Suppressor macrophage (primary cell): ENCODE results near the gene NDUFB10.

ENCODE experiments used
- DNase-seq, 4 experiments: peaks; one replicate each; pipeline ENCODE4 v3.0.0-alpha.2; 2020 to 2022

Gene NDUFB10

DNA sequence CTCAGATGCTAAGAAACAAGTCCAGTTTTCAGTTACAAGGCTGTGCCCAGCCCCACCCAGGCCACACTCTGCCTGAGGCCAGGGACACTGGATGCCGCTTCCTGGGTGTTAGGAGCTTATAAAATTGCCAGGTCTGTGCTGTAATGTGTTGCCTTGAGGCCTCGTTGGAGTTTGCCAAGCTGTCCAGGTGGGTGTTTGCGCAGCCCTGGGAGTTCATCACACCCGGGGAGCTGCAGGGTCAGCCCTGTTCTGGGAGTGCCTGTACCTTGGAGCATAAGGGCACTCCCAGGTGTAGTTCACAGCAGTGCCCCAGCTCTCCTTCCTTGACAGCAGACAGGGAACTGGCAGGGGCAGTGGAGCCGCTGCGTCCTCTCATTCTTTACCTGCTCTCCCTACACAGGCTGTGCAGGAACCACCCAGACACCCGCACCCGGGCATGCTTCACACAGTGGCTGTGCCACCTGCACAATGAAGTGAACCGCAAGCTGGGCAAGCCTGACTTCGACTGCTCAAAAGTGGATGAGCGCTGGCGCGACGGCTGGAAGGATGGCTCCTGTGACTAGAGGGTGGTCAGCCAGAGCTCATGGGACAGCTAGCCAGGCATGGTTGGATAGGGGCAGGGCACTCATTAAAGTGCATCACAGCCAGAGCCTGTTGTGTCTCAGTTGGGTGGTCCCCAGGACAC is 26.3 kb downstream of the NDUFB10 start:
- DNase-seq = no peak

DNA sequence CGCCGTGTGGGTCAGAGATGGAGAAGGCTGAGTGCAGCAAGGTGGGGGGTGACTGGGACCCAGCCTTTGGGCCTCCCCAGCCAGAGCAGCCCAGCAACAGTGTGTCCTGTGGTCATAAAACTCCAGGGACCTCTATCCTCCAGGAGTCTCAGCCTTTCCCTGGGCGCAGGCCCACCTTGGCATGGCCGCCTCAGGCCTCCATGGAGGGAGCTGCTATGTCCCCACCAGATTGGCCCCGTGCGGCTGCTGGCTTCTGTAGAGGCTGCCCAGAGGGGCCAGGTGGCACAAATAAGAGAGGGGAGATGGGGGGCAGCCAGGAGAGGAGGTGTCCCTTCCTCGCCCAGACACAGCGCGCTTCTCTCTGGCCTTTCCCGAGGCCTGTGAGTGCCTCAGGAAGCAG is 27.9 kb downstream of the NDUFB10 start:
- DNase-seq = no peak

DNA sequence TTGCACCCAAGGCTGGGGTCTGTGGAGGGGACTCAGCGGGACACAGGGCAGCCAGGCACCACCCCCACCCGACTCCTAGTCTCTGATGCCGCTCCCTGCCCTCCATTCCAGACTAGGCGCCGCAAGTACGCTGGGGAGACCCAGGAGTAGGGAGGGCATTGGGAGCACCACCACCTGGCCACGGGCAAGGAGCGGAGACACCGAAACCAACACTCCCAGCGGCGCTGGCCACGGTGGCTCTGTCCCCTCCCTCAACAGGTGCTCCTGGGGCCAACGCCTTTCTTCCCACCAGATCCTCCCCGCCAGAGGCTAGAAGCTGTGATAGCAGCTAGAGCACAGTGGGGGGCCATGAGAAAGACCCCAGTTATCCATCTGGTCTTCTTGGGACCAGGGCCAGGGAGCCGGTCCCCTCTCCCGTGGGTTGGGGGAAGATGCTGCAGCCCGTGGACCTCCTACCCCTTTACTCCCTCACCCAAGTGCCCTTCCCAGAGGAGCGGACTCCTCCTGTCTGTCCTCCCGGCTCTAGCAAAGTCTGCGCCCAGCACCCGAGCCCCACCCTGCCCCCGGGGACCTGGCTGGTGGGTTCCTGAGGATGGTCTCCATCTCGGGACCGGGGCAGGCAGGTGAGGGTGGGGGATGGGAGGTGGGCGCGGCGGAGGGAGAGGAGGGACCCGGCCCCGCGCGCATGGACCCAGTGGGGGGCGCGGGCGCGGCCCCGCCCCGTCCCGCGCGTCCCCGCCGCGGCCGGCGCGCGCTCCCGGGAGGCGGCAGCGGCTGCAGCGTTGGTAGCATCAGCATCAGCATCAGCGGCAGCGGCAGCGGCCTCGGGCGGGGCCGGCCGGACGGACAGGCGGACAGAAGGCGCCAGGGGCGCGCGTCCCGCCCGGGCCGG is 30.1 kb downstream of the NDUFB10 start, which contains the start of gene SYNGR3:
Gene SYNGR3, plus strand, starts transcription at position 762 of the 892 bp plus-strand sequence. CDS start 133 bp downstream, outside the sequence.
- DNase-seq = peak in 1 of 4 experiments; percentile 43

GRCh38 chr16:1990101-1990350 is 30.7 kb downstream of the NDUFB10 start:
- DNase-seq = no peak

DNA sequence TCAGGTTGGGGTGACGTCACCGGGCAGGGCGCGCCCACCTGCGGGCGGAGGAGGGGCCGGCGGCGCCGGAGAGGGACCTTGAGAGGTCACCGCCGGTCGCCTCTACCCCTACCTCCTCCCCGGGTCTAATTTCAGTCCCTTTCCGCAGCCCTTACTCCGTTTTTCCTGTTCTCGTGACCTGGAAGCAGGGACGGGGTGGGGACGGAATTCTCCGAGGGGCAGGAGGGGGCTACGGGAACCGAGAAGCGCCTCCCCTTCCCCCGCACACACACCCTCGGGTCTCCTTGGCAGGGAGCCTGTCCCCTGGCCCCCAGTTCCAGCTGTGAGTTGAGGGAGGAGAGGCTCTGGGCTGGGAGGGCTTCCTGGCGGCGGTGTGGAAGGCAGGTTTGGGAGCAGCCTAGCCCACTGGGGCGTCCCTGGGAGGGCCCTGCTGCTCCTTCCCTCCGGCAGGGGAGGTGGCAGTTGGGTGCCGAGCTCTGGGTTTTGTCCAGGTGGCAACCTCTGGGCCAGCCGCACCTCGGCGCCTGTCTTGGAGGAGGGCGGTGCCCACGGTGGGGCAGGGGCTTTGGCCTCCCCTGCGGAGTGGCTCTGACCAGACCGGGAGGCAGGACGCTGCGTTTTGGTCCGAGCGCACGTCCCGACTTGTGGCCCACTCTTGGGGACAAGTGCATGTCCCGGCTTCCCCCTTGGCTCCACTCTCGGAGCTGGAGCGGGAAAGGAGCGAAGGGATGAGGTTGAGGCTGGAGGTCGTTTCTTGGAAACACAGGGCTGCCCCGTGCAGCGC is 31.2 kb downstream of the NDUFB10 start:
- DNase-seq = no peak

DNA sequence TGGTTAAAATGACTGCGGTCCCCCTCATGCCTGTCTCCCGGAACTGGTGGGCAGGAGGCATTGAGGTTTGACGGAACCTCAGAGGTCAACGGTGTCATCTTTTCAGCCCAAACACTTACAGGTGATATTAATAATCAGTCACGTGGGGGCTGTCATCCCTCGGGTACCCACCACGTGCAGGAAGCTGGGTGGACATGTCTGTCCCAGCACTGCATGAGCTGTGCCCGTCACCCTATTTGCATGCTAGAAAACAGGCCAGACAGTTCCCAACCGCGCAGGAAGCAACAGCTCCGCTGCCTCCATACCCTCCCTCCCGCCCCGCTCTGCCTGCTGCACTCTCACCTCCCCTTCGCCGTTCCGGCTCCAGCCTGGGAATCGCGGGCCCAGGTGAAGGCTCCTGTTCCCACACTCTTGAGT is 31.8 kb downstream of the NDUFB10 start:
- DNase-seq = peak in 3 of 4 experiments; percentile 19 to 36 (median 30)

GRCh38 chr16:1991588-1991947 is 32.2 kb downstream of the NDUFB10 start:
- DNase-seq = no peak

DNA sequence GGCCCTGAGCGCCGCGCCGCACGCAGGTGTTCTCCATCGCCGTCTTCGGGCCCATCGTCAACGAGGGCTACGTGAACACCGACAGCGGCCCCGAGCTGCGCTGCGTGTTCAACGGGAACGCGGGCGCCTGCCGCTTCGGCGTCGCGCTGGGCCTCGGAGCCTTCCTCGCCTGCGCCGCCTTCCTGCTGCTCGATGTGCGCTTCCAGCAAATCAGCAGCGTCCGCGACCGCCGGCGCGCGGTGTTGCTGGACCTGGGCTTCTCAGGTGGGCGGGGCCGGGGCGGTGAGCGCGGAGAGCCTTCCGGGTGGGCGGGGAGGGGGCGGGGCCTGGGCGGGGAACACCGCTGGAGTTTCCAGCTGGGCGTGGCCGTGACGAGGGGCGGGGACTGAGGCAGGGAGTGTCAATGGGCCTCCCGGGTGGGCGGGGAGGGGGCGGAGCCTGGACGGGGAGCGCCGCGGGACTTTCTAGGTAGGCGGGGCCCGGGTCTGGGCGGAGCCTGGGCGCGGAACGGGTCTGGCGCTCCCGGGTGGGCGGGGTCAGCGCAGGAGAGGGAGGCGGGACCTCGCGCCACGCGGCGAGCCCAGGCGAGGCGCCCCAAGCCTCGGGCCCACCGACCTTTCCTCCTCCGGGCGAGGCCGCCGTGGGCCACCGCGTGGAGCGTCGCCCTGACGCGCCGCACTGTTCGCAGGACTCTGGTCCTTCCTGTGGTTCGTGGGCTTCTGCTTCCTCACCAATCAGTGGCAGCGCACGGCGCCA is 32.8 kb downstream of the NDUFB10 start:
- peak; percentile 94 to 99 (median 96) for DNase-seq

DNA sequence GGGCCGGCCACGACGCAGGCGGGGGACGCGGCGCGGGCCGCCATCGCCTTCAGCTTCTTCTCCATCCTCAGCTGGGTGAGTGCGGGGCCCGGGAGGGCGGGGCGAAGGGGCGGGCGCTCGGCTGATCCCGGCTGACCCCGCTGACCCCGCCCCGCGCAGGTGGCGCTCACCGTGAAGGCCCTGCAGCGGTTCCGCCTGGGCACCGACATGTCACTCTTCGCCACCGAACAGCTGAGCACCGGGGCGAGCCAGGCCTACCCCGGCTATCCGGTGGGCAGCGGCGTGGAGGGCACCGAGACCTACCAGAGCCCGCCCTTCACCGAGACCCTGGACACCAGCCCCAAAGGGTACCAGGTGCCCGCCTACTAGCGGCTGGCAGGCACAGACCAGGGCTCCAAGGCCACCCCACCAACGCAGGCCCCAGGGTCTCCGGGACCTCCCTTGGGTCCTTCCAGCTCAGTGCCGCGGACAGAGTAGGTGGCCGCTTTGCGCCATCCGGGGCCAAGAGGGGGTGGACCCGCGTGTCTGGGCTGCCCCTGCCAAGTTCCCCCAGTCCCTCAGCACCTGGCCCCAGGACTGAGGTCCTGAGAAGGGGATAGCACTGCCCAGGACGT is 33.5 kb downstream of the NDUFB10 start:
- no peak for DNase-seq

GRCh38 chr16:1993731-1994131 is 34.4 kb downstream of the NDUFB10 start:
- no peak for DNase-seq

GRCh38 chr16:1997494-1998359 is 38.4 kb downstream of the NDUFB10 start:
- no peak for DNase-seq

GRCh38 chr16:1998360-1998835 is 39.1 kb downstream of the NDUFB10 start:
- DNase-seq = no peak

GRCh38 chr16:1998852-1999801 is 39.8 kb downstream of the NDUFB10 start:
- DNase-seq = no peak

DNA sequence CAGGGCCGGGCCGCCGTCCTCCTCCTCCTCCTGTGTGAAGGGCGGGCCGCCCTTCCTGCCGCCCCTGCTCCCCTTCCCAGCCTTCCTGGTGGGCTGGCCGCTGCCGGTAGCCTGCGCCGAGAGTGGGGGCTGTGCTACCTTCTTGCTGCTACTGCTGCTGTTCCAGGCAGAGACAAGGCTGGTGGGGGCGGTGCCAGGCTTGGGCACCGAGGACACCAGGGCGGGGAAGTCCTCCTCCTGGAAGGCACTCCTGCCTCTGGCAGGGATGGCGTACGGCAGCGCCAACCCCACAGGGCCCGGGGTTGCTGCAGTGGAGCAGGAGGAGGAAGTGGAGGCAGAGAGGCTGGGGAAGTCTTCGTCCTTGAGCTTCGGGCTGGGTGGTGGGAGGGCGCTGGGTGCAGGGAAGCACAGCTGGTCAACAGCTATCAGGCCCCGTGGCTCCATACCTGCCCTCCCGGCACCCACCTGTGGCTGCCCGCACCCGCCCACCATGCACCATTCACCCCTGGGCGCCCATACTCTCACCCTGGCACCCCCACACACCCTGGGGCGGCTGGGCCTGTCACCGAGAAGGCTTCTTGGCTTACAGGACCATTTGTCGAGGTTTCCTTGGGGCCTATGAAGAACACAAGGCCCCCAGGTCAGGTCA is 40.7 kb downstream of the NDUFB10 start:
- DNase-seq = no peak

DNA sequence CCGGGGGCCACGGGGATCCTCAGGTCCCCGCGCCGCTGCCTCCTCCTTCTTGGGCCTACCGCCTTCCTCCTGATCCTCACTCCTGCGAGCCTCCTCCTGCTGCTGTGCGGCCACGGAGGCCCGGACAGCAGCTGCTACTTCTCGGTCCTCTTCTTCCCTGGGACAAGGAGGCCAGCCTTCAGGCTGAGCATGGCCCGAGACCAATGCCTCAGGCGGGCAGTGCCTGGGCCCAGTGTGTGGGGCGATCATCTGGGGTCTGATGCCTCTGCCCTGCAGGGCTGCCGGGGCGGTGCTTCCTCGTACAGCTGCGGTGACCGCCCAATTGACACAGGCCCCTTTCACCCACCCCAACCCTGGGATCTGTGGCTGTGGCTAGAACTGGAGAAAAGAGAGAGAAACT is 41.7 kb downstream of the NDUFB10 start:
- DNase-seq = no peak

DNA sequence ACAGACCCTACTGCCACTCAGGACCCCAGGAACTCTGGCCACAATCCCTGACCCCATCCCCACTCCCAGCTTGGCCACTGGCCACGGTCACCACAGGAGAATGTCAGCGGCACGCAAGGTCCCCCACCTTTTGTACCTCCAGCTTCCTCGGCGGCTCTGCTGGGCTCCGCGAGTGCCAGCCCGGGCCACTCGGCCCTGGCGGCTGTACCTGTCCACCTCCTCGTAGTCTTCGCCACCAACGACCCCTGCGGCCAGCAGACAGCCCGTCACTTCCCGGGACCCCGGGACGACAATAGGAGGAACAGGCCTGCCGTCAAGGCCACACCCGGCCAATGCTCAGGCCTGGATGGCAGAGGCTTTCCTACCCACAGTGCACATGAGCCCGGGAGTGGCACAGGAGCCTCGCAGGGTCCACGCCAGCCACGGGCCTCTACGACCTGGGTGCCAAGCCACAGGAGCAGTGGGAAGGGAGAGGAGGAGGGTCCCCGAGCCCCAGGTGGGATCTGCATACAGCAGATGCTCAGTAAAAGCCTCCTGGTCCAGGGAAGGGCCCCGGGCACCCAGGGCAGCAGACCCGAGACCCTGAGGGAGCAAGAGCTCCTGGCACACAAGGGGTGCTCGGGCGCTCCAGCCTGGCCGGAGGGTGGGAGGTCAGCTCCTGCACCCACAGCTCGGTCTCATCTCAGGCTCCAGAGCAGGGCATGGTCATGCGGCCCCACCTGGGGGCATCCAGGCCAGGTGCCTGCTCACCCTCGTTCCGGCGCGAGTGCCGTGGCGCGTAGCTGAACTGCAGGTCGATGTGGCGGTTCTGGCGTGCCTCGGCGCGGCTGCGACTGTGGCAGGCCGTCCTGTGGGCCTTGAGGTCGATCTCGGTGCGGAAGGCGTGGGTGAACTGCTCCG is 42.4 kb downstream of the NDUFB10 start:
- DNase-seq = no peak

DNA sequence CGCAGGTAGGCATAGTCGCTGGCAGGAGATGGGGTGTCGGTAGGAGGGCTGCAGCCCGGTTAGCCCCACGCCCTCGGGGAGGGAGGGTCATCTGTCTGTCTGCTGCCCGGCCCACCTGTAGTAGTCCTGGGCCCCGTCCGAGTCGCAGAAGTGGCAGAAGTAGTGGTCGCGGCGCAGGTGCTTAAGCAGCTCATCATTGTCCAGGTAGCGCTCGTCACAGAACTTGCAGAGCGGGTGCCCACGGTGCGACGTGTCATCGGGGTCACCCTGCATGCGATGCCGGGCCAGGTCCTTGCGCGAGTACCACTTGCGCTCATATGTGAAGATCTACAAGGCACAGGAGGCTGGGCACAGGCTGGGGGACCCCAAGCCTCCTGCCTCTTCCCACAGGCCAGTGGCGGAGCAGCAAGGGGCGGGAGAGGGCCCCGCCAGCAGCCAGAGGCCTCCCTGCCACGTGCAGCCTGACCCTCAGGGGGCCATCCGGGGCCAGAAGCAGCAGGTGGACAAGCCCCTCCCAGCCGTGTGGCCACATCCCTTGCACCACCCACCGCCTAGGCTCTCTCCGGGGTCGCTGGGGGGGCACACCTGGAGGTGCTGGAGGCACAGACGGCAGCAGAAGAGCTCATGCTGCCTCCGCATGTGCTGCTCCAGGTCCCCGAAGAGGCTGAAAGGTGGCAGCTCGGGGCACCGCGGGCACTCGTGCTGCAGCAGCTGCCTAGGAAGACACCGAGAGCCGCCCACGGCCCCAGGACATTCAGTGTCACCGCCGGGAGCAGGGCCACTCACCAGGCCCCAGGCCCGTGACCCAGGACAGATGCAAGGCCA is 43.3 kb downstream of the NDUFB10 start:
- DNase-seq = no peak
